Endothelial cell of umbilical vein (primary cell): ENCODE results near the gene FAM237A. TPM values are rescaled to one million over a fixed set of nuclear protein-coding genes. Genes with fewer than 3 reads are reported as not detected.

Experiments
- BruUV-seq: library from RNA; stranded (reverse); fragments of 400-500 nt; replicated peaks from 2 replicates; lab custom pipeline; 2021; lab: Mats Ljungman, UMichigan
- CTCF ChIA-PET: fragments of 300-600, 350-600 bp; sonication (Branson Sonifier 250); formaldehyde crosslinking; loops from one replicate; lab custom pipeline; 2021; ENCODE audit warnings: antibody characterized with exemption, inconsistent platforms; lab: Charles Lee
- POLR2A ChIA-PET: fragments of 300-600, 350-600 bp; sonication (Branson Sonifier 250); formaldehyde crosslinking; loops from one replicate; lab custom pipeline; 2021; ENCODE audit warnings: antibody characterized with exemption, inconsistent platforms; lab: Charles Lee
- DNase-seq: peaks from one replicate; pipeline ENCODE4 v3.0.0-alpha.2; 2011; ENCODE audit warnings: low read depth, low spot score
- FAIRE-seq: peaks from 2 replicates; lab custom pipeline; 2011; peaks lifted over from hg19 to GRCh38; lab: Jason Lieb, UNC
- H2AFZ ChIP-seq: 2 replicates; pipeline ENCODE4 v1.6.0; 2012; ENCODE audit warnings: low read depth, low read length, control low read depth, inconsistent platforms
- H3K27ac ChIP-seq: 2 replicates; pipeline ENCODE4 v1.5.1; 2011; ENCODE audit warnings: low read depth, mild to moderate bottlenecking, control low read depth, low read length, moderate library complexity; ENCODE audit not compliant: insufficient read depth
- H3K27me3 ChIP-seq, 2 experiments: 2 replicates each; pipeline versions ENCODE4 v1.6.0 to v1.6.1; 2011; ENCODE audit warnings: low read length in 2 of 2, mixed read lengths in 1 of 2; ENCODE audit not compliant: control insufficient read depth in 2 of 2, insufficient read depth in 2 of 2
- H3K36me3 ChIP-seq, 2 experiments: 2 replicates in 1 of 2; 3 replicates in 1 of 2; pipeline ENCODE4 v1.5.1; 2011; ENCODE audit warnings: low read length in 2 of 2, mild to moderate bottlenecking in 1 of 2, moderate library complexity in 1 of 2; ENCODE audit not compliant: control insufficient read depth in 2 of 2, insufficient read depth in 2 of 2; ENCODE audit errors: extremely low read depth in 1 of 2
- H3K4me1 ChIP-seq: 3 replicates; pipeline ENCODE4 v1.5.1; 2011; ENCODE audit warnings: mild to moderate bottlenecking, low read length; ENCODE audit not compliant: control insufficient read depth, insufficient read depth; ENCODE audit errors: extremely low read depth
- H3K4me2 ChIP-seq: 2 replicates; pipeline ENCODE4 v1.6.1; 2011; ENCODE audit warnings: low read length, control low read depth, mixed read lengths; ENCODE audit not compliant: insufficient read depth
- H3K4me3 ChIP-seq, 3 experiments: fragments of 200-600 bp in 1 of 3; sonication (generic), shearing (Covaris generic) in 1 of 3; replicated peaks in 1 of 3; 2 replicates each; pipeline ENCODE4 v1.5.1; 2011 to 2016; ENCODE audit warnings: control low read depth in 3 of 3, low read length in 3 of 3, mild to moderate bottlenecking in 2 of 3, inconsistent platforms in 1 of 3, low read depth in 1 of 3, moderate library complexity in 1 of 3; ENCODE audit not compliant: insufficient read depth in 1 of 3
- H3K79me2 ChIP-seq: 2 replicates; pipeline ENCODE4 v1.6.0; 2012; ENCODE audit warnings: low read length, inconsistent platforms; ENCODE audit not compliant: control insufficient read depth, insufficient read depth
- H3K9ac ChIP-seq: replicated peaks from 2 replicates; pipeline ENCODE3; 2011; ENCODE audit warnings: low read length, control low read depth; ENCODE audit not compliant: insufficient read depth; ENCODE audit errors: extremely low read depth
- H3K9me1 ChIP-seq: replicated peaks from 3 replicates; pipeline ENCODE4 v1.6.0; 2011; ENCODE audit warnings: mild to moderate bottlenecking, low read length; ENCODE audit not compliant: control insufficient read depth, insufficient read depth; ENCODE audit errors: extremely low read depth
- H3K9me3 ChIP-seq: replicated peaks from 2 replicates; pipeline ENCODE4 v1.5.1; 2012; ENCODE audit warnings: low read length, inconsistent platforms; ENCODE audit not compliant: control insufficient read depth, insufficient read depth
- H4K20me1 ChIP-seq: replicated peaks from 2 replicates; pipeline ENCODE3; 2011; ENCODE audit warnings: mild to moderate bottlenecking, low read length; ENCODE audit not compliant: control insufficient read depth, insufficient read depth; ENCODE audit errors: extremely low read depth
- EZH2 ChIP-seq: IDR thresholded peaks from 2 replicates; pipeline ENCODE4 v1.6.1; 2012; ENCODE audit warnings: borderline replicate concordance, low read depth, mild to moderate bottlenecking, moderate library complexity, low read length, inconsistent platforms; ENCODE audit not compliant: severe bottlenecking
- FOS ChIP-seq: IDR thresholded peaks from 2 replicates; pipeline ENCODE4 v1.6.1; 2011; ENCODE audit warnings: mild to moderate bottlenecking, low read length, moderate library complexity, borderline replicate concordance; ENCODE audit not compliant: insufficient read depth
- GATA2 ChIP-seq: IDR thresholded peaks from 2 replicates; pipeline ENCODE4 v1.7.0; 2011; ENCODE audit warnings: low read depth, mild to moderate bottlenecking, moderate library complexity, mixed read lengths, low read length; ENCODE audit not compliant: insufficient read length, insufficient read depth
- JUN ChIP-seq: IDR thresholded peaks from 2 replicates; pipeline ENCODE4 v1.6.1; 2011; ENCODE audit warnings: borderline replicate concordance, low read depth; ENCODE audit not compliant: insufficient read length, insufficient read depth
- MYC ChIP-seq: IDR thresholded peaks from one replicate; pipeline ENCODE4 v1.6.1; 2011; ENCODE audit warnings: mild to moderate bottlenecking, low read depth, low read length
- POLR2A ChIP-seq: IDR thresholded peaks from 2 replicates; pipeline ENCODE4 v1.6.1; 2012; ENCODE audit warnings: low read depth, mild to moderate bottlenecking, control low read depth, low read length
- POLR2AphosphoS5 ChIP-seq: IDR thresholded peaks from 2 replicates; pipeline ENCODE4 v1.6.1; 2012; ENCODE audit warnings: low read depth, mild to moderate bottlenecking, control low read depth, low read length, moderate library complexity; ENCODE audit not compliant: insufficient read depth
- dilution Hi-C: fragments of 300-500 bp; cut with MboI; formaldehyde crosslinking; loops from one replicate; pipeline ENCODE4 v1.15.0; 2019; ENCODE audit warnings: low sequenced_read_pairs; ENCODE audit not compliant: extremely low pct_ligation_motif_present
- intact Hi-C: fragments of 100-400 bp; cut with micrococcal nuclease; formaldehyde crosslinking; loops from one replicate; pipeline ENCODE4 v1.10.0; 2022
- polyA plus RNA-seq, 4 experiments: library from polyadenylated mRNA; depleted of rRNA in 3 of 4; stranded (reverse) in 3 of 4; unstranded in 1 of 4; fragments of >200 nt; gene quantifications; 2 replicates each; pipeline versions ENCODE4 v1.2.1 to v1.2.3, GENCODE V29; 2011 to 2012; ENCODE audit warnings: missing spikeins in 1 of 4
- total RNA-seq: library from RNA; stranded (reverse); gene quantifications from 2 replicates; pipeline ENCODE4 v1.2.3, GENCODE V29; 2021
- TF ChIP-seq, protein P1 (sequence below), 2 donors: IDR thresholded peaks; 1 replicate in 1 of 2; 2 replicates in 1 of 2; pipeline ENCODE4 v1.5.1; 2011; ENCODE audit warnings: low read length in 2 of 2, mild to moderate bottlenecking in 2 of 2, moderate library complexity in 2 of 2, control low read depth in 1 of 2, inconsistent platforms in 1 of 2, low read depth in 1 of 2; ENCODE audit not compliant: insufficient read depth in 1 of 2; ENCODE audit errors: extremely low read depth in 1 of 2
- TF ChIP-seq, protein P2 (sequence below): IDR thresholded peaks from 2 replicates; pipeline ENCODE4 v1.6.1; 2011; ENCODE audit not compliant: insufficient read depth, insufficient read length

Gene FAM237A
- total and polyA plus RNA-seq, 2 donors (not counting 3 experiments of a cell fraction or from before 2014, with no cell fraction given): not detected

DNA sequence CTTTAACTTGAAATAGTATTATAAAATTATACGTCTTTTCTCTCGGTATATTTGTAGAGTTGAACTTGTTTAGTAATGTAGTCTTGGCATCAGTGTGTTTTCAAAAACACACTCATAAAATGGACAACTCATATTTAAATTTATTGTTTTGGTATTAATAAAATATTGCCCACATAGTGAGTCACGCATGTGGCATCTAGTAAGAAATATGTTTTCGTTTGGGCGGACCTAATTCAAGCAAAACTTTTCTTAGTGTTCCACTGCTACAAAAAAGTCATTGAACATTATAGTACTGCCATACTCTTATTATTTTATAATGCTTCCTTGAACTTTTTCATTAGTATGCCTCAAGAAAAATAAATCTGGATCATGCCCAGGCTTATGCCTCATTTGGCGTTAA, 31.1 kb upstream of the FAM237A start:
- ChIA-PET CTCF (no interaction called here), POLR2A (no interaction called here)
- intact Hi-C loops (no loop called here), dilution Hi-C loops (no loop called here)
- Histone ChIP-seq H3K27me3 (no peaks in the 10 kb centered on the region), H3K79me2 (no peaks in the 10 kb centered on the region), H3K4me3 (no peak overlapping the region), H3K9me3 (no peaks in the 10 kb centered on the region), H3K36me3 (no peaks in the 10 kb centered on the region), H2AFZ (no peak overlapping the region), H4K20me1 (no peaks in the 10 kb centered on the region), H3K27ac (no peak overlapping the region), H3K9ac (no peak overlapping the region), H3K9me1 (no peaks in the 10 kb centered on the region), H3K4me1 (no peaks in the 10 kb centered on the region), H3K4me2 (no peak overlapping the region)
- no peak for DNase-seq
- no TSS peak for BruUV-seq
- TF ChIP-seq JUN (no peak), GATA2 (no peak), POLR2A (no peak)
- TF ChIP-seq, protein P1, sequence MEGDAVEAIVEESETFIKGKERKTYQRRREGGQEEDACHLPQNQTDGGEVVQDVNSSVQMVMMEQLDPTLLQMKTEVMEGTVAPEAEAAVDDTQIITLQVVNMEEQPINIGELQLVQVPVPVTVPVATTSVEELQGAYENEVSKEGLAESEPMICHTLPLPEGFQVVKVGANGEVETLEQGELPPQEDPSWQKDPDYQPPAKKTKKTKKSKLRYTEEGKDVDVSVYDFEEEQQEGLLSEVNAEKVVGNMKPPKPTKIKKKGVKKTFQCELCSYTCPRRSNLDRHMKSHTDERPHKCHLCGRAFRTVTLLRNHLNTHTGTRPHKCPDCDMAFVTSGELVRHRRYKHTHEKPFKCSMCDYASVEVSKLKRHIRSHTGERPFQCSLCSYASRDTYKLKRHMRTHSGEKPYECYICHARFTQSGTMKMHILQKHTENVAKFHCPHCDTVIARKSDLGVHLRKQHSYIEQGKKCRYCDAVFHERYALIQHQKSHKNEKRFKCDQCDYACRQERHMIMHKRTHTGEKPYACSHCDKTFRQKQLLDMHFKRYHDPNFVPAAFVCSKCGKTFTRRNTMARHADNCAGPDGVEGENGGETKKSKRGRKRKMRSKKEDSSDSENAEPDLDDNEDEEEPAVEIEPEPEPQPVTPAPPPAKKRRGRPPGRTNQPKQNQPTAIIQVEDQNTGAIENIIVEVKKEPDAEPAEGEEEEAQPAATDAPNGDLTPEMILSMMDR (IDR thresholded peaks at IDR 0.05; ENCODE audit: extremely low read depth in 1 of 2, insufficient read depth in 1 of 2, low read depth in 1 of 2, low read length in 2 of 2): no peak
- no peak for FAIRE-seq

DNA sequence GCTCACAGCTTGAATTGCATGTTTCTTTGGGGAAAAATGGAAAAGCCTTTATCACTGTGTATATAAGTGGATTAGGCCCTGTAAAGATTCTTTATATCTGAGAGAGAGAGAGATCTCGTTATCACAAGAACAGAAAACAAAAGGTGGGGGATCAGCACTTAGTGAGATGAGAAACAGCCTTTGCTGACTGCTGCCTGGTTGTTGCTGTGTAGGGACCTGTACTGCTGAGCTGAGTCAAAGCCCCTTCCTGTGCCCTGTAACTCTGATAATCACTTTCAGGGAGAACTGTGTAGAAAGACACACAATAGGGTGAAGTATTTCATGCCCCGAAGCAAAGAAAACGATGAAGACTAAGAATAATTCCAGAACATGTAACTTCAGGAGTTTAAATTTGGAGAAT, 30.6 kb upstream of the FAM237A start:
- intact Hi-C loops: no loop called here
- CTCF ChIA-PET: no interaction called here
- no peak overlapping the region for H3K4me3 ChIP-seq
- H3K9ac ChIP-seq: no peak overlapping the region
- TF ChIP-seq, protein P2, sequence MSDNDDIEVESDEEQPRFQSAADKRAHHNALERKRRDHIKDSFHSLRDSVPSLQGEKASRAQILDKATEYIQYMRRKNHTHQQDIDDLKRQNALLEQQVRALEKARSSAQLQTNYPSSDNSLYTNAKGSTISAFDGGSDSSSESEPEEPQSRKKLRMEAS: no peak
- no peak for TF ChIP-seq FOS
- TF ChIP-seq, protein P1 (IDR thresholded peaks at IDR 0.05; ENCODE audit: extremely low read depth in 1 of 2, insufficient read depth in 1 of 2, low read depth in 1 of 2, low read length in 2 of 2): no peak
- no peak for TF ChIP-seq JUN
- TF ChIP-seq MYC: no peak
- TF ChIP-seq POLR2A: no peak
- TF ChIP-seq POLR2AphosphoS5: no peak
- TF ChIP-seq GATA2: no peak
- TF ChIP-seq EZH2: no peak
- H3K4me1 ChIP-seq: no peaks in the 10 kb centered on the region
- H3K9me1 ChIP-seq: no peaks in the 10 kb centered on the region
- dilution Hi-C loops: no loop called here
- no peaks in the 10 kb centered on the region for H3K9me3 ChIP-seq
- FAIRE-seq (no peak), DNase-seq (no peak)
- no peaks in the 10 kb centered on the region for H4K20me1 ChIP-seq
- H3K79me2 ChIP-seq: no peaks in the 10 kb centered on the region
- POLR2A ChIA-PET: no interaction called here
- BruUV-seq: no TSS peak
- H3K4me2 ChIP-seq: no peak overlapping the region
- H3K36me3 ChIP-seq: no peaks in the 10 kb centered on the region
- no peak overlapping the region for H3K27ac ChIP-seq
- H2AFZ ChIP-seq: no peak overlapping the region
- no peaks in the 10 kb centered on the region for H3K27me3 ChIP-seq
